ENCODE measurements around the gene S100PBP. TPM values are rescaled to one million over a fixed set of nuclear protein-coding genes. Genes with fewer than 3 reads are reported as not detected.

S100PBP gene
- total RNA-seq, 1 donor from 2014 or later, result 26.6 TPM

GRCh38 chr1:32888134-32888533 lies 70.7 kb downstream of the S100PBP start:
- no peak for TF ChIP-seq CTCF (conservative IDR thresholded peaks at IDR 0.05; ENCODE audit: low read depth, low read length)
- no peak for DNase-seq (ENCODE audit: low read depth)

GRCh38 chr1:32888677-32889420 lies 71.4 kb downstream of the S100PBP start:
- H3K4me3 ChIP-seq (ENCODE audit: low read depth, low read length), result no peak overlapping the region
- no peak for TF ChIP-seq CTCF (conservative IDR thresholded peaks at IDR 0.05; ENCODE audit: low read depth, low read length)
- no peak for DNase-seq (ENCODE audit: low read depth)

More at GRCh38 chr1:32888134-32888533, 70.7 kb downstream of the S100PBP start:
- H3K4me3 ChIP-seq (ENCODE audit: low read depth, low read length), result no peak overlapping the region

GRCh38 chr1:32889731-32890278 lies 72.4 kb downstream of the S100PBP start:
- no peak for DNase-seq (ENCODE audit: low read depth)
- no peak for TF ChIP-seq CTCF (conservative IDR thresholded peaks at IDR 0.05; ENCODE audit: low read depth, low read length)
- no peak overlapping the region for H3K4me3 ChIP-seq (ENCODE audit: low read depth, low read length)

- H3K4me3 ChIP-seq (ENCODE audit: low read depth, low read length), result no peak overlapping the region
- DNase-seq (ENCODE audit: low read depth), result no peak
- no peak for TF ChIP-seq CTCF (conservative IDR thresholded peaks at IDR 0.05; ENCODE audit: low read depth, low read length)
Measured at GRCh38 chr1:32890516-32891240, 73.2 kb downstream of the S100PBP start.

- no peak for TF ChIP-seq CTCF (conservative IDR thresholded peaks at IDR 0.05; ENCODE audit: low read depth, low read length)
- H3K4me3 ChIP-seq (ENCODE audit: low read depth, low read length), result no peak overlapping the region
- DNase-seq (ENCODE audit: low read depth), result no peak
Measured at GRCh38 chr1:32891241-32891570, 73.8 kb downstream of the S100PBP start.

- TF ChIP-seq CTCF (conservative IDR thresholded peaks at IDR 0.05; ENCODE audit: low read depth, low read length), result no peak
- DNase-seq (ENCODE audit: low read depth), result no peak
- H3K4me3 ChIP-seq (ENCODE audit: low read depth, low read length), result no peak overlapping the region
Measured at GRCh38 chr1:32891630-32892029, 74.2 kb downstream of the S100PBP start.

Data from epithelial cell of proximal tubule (primary cell).